ENCODE results near the gene THSD4. TPM values are rescaled to one million over a fixed set of nuclear protein-coding genes. Genes with fewer than 3 reads are reported as not detected.
A peak's percentile ranks its signal among the peaks of the same experiment; 100 is the strongest.

THSD4 gene
- total RNA-seq, 2 experiments from 2014 or later = not detected

- H3K27me3 Mint-ChIP-seq = peaks cover 7% of the 10 kb centered on the region
- H3K36me3 Mint-ChIP-seq = no peaks in the 10 kb centered on the region
- no peak overlapping the region for H3K27ac Mint-ChIP-seq
- H3K4me3 Mint-ChIP-seq = no peak overlapping the region
- no peaks in the 10 kb centered on the region for H3K4me1 Mint-ChIP-seq
- DNase-seq = no peak
- no peaks in the 10 kb centered on the region for H3K9me3 Mint-ChIP-seq (ENCODE audit: low read depth)
- CTCF ChIA-PET = no interaction called here
- ATAC-seq = no peak
Measured at GRCh38 chr15:71187078-71187477, 71.8 kb downstream of the THSD4 start.

GRCh38 chr15:71187526-71187925 lies 72.3 kb downstream of the THSD4 start:
- H3K4me1 Mint-ChIP-seq = no peaks in the 10 kb centered on the region
- H3K27ac Mint-ChIP-seq = no peak overlapping the region
- H3K9me3 Mint-ChIP-seq (ENCODE audit: low read depth) = no peaks in the 10 kb centered on the region
- DNase-seq = no peak
- H3K36me3 Mint-ChIP-seq = no peaks in the 10 kb centered on the region
- H3K4me3 Mint-ChIP-seq = no peak overlapping the region
- no peak for ATAC-seq
- CTCF ChIA-PET = no interaction called here
- H3K27me3 Mint-ChIP-seq = peaks cover 7% of the 10 kb centered on the region

GRCh38 chr15:71189718-71190117 lies 74.4 kb downstream of the THSD4 start:
- Mint-ChIP-seq H3K27me3 (peaks cover 7% of the 10 kb centered on the region), H3K36me3 (no peaks in the 10 kb centered on the region), H3K9me3 (ENCODE audit: low read depth) (peaks cover 2% of the 10 kb centered on the region), H3K4me3 (no peak overlapping the region), H3K4me1 (no peaks in the 10 kb centered on the region), H3K27ac (no peak overlapping the region)
- DNase-seq = no peak
- no peak for ATAC-seq
- CTCF ChIA-PET = no interaction called here

- peaks cover 2% of the 10 kb centered on the region for H3K9me3 Mint-ChIP-seq (ENCODE audit: low read depth)
- no peak for ATAC-seq
Measured at GRCh38 chr15:71191296-71191695, 76.0 kb downstream of the THSD4 start.

GRCh38 chr15:71192816-71193215 lies 77.5 kb downstream of the THSD4 start:
- no peak for DNase-seq
- CTCF ChIA-PET = no interaction called here
- H3K4me3 Mint-ChIP-seq = no peak overlapping the region
- no peak overlapping the region for H3K27ac Mint-ChIP-seq
- no peaks in the 10 kb centered on the region for H3K4me1 Mint-ChIP-seq
- no peak for ATAC-seq
- no peaks in the 10 kb centered on the region for H3K27me3 Mint-ChIP-seq
- no peaks in the 10 kb centered on the region for H3K36me3 Mint-ChIP-seq
- H3K9me3 Mint-ChIP-seq (ENCODE audit: low read depth) = peaks cover 2% of the 10 kb centered on the region

More at GRCh38 chr15:71191296-71191695, 76.0 kb downstream of the THSD4 start:
- Mint-ChIP-seq H3K4me1 (no peaks in the 10 kb centered on the region), H3K4me3 (no peak overlapping the region), H3K36me3 (no peaks in the 10 kb centered on the region), H3K27me3 (no peaks in the 10 kb centered on the region), H3K27ac (no peak overlapping the region)
- DNase-seq = no peak
- CTCF ChIA-PET = no interaction called here

- Mint-ChIP-seq H3K4me3 (no peak overlapping the region), H3K9me3 (ENCODE audit: low read depth) (peaks cover 2% of the 10 kb centered on the region), H3K4me1 (no peaks in the 10 kb centered on the region), H3K27ac (no peak overlapping the region), H3K36me3 (no peaks in the 10 kb centered on the region), H3K27me3 (no peaks in the 10 kb centered on the region)
- DNase-seq (peak; percentile 8), ATAC-seq (no peak)
- CTCF ChIA-PET = no interaction called here
Measured at GRCh38 chr15:71194286-71194685, 79.0 kb downstream of the THSD4 start.

- CTCF ChIA-PET = no interaction called here
- H3K4me3 Mint-ChIP-seq = no peak overlapping the region
- no peaks in the 10 kb centered on the region for H3K4me1 Mint-ChIP-seq
- H3K36me3 Mint-ChIP-seq = peaks cover 1% of the 10 kb centered on the region
- DNase-seq (no peak), ATAC-seq (no peak)
- no peaks in the 10 kb centered on the region for H3K27me3 Mint-ChIP-seq
- H3K27ac Mint-ChIP-seq = no peak overlapping the region
- peaks cover 2% of the 10 kb centered on the region for H3K9me3 Mint-ChIP-seq (ENCODE audit: low read depth)
Measured at GRCh38 chr15:71195242-71195641, 80.0 kb downstream of the THSD4 start.

GRCh38 chr15:71197620-71198019 lies 82.3 kb downstream of the THSD4 start:
- no peaks in the 10 kb centered on the region for H3K4me1 Mint-ChIP-seq
- CTCF ChIA-PET = no interaction called here
- no peak for DNase-seq
- no peak overlapping the region for H3K27ac Mint-ChIP-seq
- H3K4me3 Mint-ChIP-seq = no peak overlapping the region
- H3K27me3 Mint-ChIP-seq = no peaks in the 10 kb centered on the region
- peaks cover 1% of the 10 kb centered on the region for H3K36me3 Mint-ChIP-seq
- no peak for ATAC-seq
- peaks cover 2% of the 10 kb centered on the region for H3K9me3 Mint-ChIP-seq (ENCODE audit: low read depth)

GRCh38 chr15:71198846-71199245 lies 83.6 kb downstream of the THSD4 start:
- H3K4me1 Mint-ChIP-seq = no peaks in the 10 kb centered on the region

GRCh38 chr15:71199384-71200351 lies 84.4 kb downstream of the THSD4 start:
- Mint-ChIP-seq H3K9me3 (ENCODE audit: low read depth) (no peaks in the 10 kb centered on the region), H3K4me1 (no peaks in the 10 kb centered on the region), H3K27ac (no peak overlapping the region), H3K27me3 (no peaks in the 10 kb centered on the region), H3K36me3 (peaks cover 1% of the 10 kb centered on the region), H3K4me3 (no peak overlapping the region)
- ATAC-seq (no peak), DNase-seq (no peak)
- CTCF ChIA-PET = interaction anchor here (0.5 kb wide), 1 partner anchor 591 kb away, joined by 3 read pairs; no protein-coding TSS in a partner anchor

More at GRCh38 chr15:71198846-71199245, 83.6 kb downstream of the THSD4 start:
- H3K36me3 Mint-ChIP-seq = peaks cover 1% of the 10 kb centered on the region
- peaks cover 2% of the 10 kb centered on the region for H3K9me3 Mint-ChIP-seq (ENCODE audit: low read depth)
- ATAC-seq (no peak), DNase-seq (no peak)
- H3K4me3 Mint-ChIP-seq = no peak overlapping the region
- no peaks in the 10 kb centered on the region for H3K27me3 Mint-ChIP-seq
- CTCF ChIA-PET = no interaction called here
- H3K27ac Mint-ChIP-seq = no peak overlapping the region

GRCh38 chr15:71201477-71201876 lies 86.2 kb downstream of the THSD4 start:
- H3K36me3 Mint-ChIP-seq = peaks cover 1% of the 10 kb centered on the region
- H3K27ac Mint-ChIP-seq = no peak overlapping the region
- H3K4me3 Mint-ChIP-seq = no peak overlapping the region
- no peaks in the 10 kb centered on the region for H3K9me3 Mint-ChIP-seq (ENCODE audit: low read depth)
- no peaks in the 10 kb centered on the region for H3K4me1 Mint-ChIP-seq
- CTCF ChIA-PET = no interaction called here
- ATAC-seq = no peak
- no peak for DNase-seq
- no peaks in the 10 kb centered on the region for H3K27me3 Mint-ChIP-seq

- H3K9me3 Mint-ChIP-seq (ENCODE audit: low read depth) = no peaks in the 10 kb centered on the region
- H3K27me3 Mint-ChIP-seq = no peaks in the 10 kb centered on the region
- H3K4me3 Mint-ChIP-seq = no peak overlapping the region
- CTCF ChIA-PET = no interaction called here
- peaks cover 1% of the 10 kb centered on the region for H3K36me3 Mint-ChIP-seq
- DNase-seq (no peak), ATAC-seq (no peak)
- H3K27ac Mint-ChIP-seq = no peak overlapping the region
- no peaks in the 10 kb centered on the region for H3K4me1 Mint-ChIP-seq
Measured at GRCh38 chr15:71202712-71203111, 87.4 kb downstream of the THSD4 start.

- Mint-ChIP-seq H3K4me1 (no peaks in the 10 kb centered on the region), H3K4me3 (no peak overlapping the region), H3K27ac (no peak overlapping the region), H3K27me3 (no peaks in the 10 kb centered on the region), H3K36me3 (peaks cover 1% of the 10 kb centered on the region), H3K9me3 (ENCODE audit: low read depth) (no peaks in the 10 kb centered on the region)
- no peak for DNase-seq
- CTCF ChIA-PET = no interaction called here
- no peak for ATAC-seq
Measured at GRCh38 chr15:71203586-71204474, 88.6 kb downstream of the THSD4 start.

All from activated CD8-positive, alpha-beta memory T cell treated with anti-CD3 and anti-CD28 coated beads, Interleukin-2, amount 10 ng/mL, durations not matched to agents 7 days and 5 days (primary cell).